ENCODE measurements around the gene PREB. TPM values are rescaled to one million over a fixed set of nuclear protein-coding genes. Genes with fewer than 3 reads are reported as not detected.

PREB gene
- total RNA-seq, 1 experiment from 2014 or later: 65.3 TPM

DNA sequence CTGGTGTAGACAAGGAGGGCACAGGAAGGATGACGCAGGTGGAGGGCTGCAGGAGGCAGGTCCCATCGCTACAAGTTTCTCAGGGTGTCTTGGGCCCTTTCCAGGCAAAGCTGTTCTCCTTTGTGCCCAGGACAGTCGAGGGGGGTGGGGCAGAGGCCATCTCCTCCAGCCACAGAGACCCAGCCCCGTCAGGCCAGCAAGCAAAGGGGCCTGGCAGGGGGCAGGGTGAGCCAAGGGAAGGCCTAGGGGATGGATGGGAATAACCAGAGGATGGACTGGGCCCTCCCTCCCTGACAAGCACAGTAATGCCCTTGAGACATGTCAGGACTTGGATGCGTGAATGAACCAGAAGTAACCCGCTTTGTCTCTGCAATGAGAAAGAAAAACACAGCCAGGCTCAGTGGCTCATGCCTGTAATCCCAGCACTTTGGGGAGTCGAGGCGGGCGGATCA is 20.7 kb upstream of the PREB start:
- Mint-ChIP-seq H3K4me3 (ENCODE audit: unreplicated experiment) (no peak overlapping the region), H3K9me3 (ENCODE audit: unreplicated experiment) (no peaks in the 10 kb centered on the region), H3K27me3 (ENCODE audit: insufficient read depth, unreplicated experiment) (no peaks in the 10 kb centered on the region), H3K27ac (ENCODE audit: unreplicated experiment) (no peak overlapping the region), H3K36me3 (ENCODE audit: insufficient read depth, unreplicated experiment) (no peaks in the 10 kb centered on the region), H3K4me1 (ENCODE audit: low read depth, unreplicated experiment) (no peaks in the 10 kb centered on the region)
- Histone ChIP-seq H3K27me3 (replicated peaks; ENCODE audit: control insufficient read depth, insufficient read depth, low read length) (no peaks in the 10 kb centered on the region), H3K4me3 (ENCODE audit: low read depth, low read length) (no peak overlapping the region), H3K36me3 (ENCODE audit: control insufficient read depth, insufficient read depth, low read length) (no peaks in the 10 kb centered on the region), H3K4me1 (0 out of 2 replicates have a peak, but pooled peaks cover 4% of the 10 kb centered on the region), H3K9me3 (no peaks in the 10 kb centered on the region)
- intact Hi-C loops (cut with micrococcal nuclease; ENCODE audit: unreplicated experiment): no loop called here
- TF ChIP-seq, protein P1, sequence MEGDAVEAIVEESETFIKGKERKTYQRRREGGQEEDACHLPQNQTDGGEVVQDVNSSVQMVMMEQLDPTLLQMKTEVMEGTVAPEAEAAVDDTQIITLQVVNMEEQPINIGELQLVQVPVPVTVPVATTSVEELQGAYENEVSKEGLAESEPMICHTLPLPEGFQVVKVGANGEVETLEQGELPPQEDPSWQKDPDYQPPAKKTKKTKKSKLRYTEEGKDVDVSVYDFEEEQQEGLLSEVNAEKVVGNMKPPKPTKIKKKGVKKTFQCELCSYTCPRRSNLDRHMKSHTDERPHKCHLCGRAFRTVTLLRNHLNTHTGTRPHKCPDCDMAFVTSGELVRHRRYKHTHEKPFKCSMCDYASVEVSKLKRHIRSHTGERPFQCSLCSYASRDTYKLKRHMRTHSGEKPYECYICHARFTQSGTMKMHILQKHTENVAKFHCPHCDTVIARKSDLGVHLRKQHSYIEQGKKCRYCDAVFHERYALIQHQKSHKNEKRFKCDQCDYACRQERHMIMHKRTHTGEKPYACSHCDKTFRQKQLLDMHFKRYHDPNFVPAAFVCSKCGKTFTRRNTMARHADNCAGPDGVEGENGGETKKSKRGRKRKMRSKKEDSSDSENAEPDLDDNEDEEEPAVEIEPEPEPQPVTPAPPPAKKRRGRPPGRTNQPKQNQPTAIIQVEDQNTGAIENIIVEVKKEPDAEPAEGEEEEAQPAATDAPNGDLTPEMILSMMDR (IDR thresholded peaks at IDR 0.05; ENCODE audit: insufficient read depth in 1 of 2, low read depth in 1 of 2, low read length in 1 of 2, severe bottlenecking in 1 of 2, unreplicated experiment in 1 of 2): no peak
- CTCF ChIA-PET: interaction anchor here (0.8 to 1.6 kb wide), 2 partner anchors 15 to 36 kb away, joined by 3 to 8 read pairs; no protein-coding TSS in a partner anchor
- DNase-seq: no peak
- POLR2A ChIA-PET: no interaction called here
- no TSS peak for BruUV-seq (replicated peaks)

DNA sequence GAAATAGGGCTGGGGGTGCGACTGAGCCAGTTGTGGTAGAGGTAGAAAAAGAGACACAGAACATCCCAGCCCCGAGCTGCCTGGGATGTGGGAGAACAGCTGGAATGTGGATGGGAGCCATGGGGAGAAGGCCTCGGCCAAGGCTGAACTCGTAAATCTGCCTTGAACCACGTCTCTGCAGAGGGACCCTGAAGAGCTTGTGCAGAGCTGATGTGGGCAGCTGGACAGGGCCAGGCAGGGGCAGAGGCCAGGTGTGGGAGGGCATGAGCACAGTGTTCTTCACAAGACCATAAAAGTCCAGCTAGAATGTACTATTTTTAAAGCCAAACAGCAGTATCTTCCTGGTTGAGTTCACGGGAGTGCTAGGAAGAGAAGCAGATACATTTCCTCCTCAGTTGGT is 20.1 kb upstream of the PREB start:
- Mint-ChIP-seq H3K27ac (ENCODE audit: unreplicated experiment) (no peak overlapping the region), H3K4me3 (ENCODE audit: unreplicated experiment) (no peak overlapping the region), H3K36me3 (ENCODE audit: insufficient read depth, unreplicated experiment) (no peaks in the 10 kb centered on the region), H3K4me1 (ENCODE audit: low read depth, unreplicated experiment) (no peaks in the 10 kb centered on the region), H3K9me3 (ENCODE audit: unreplicated experiment) (no peaks in the 10 kb centered on the region), H3K27me3 (ENCODE audit: insufficient read depth, unreplicated experiment) (no peaks in the 10 kb centered on the region)
- Histone ChIP-seq H3K36me3 (ENCODE audit: control insufficient read depth, insufficient read depth, low read length) (no peaks in the 10 kb centered on the region), H3K4me3 (ENCODE audit: low read depth, low read length) (no peak overlapping the region), H3K4me1 (0 out of 2 replicates have a peak, but pooled peaks cover 4% of the 10 kb centered on the region), H3K27me3 (replicated peaks; ENCODE audit: control insufficient read depth, insufficient read depth, low read length) (no peaks in the 10 kb centered on the region), H3K9me3 (no peaks in the 10 kb centered on the region)
- DNase-seq: no peak
- ChIA-PET POLR2A (no interaction called here), CTCF (interaction anchor here (1.6 to 6.6 kb wide), 2 partner anchors 16 to 37 kb away, joined by 8 to 67 read pairs; no protein-coding TSS in a partner anchor)
- TF ChIP-seq, protein P1 (IDR thresholded peaks at IDR 0.05; ENCODE audit: insufficient read depth in 1 of 2, low read depth in 1 of 2, low read length in 1 of 2, severe bottlenecking in 1 of 2, unreplicated experiment in 1 of 2): no peak
- no TSS peak for BruUV-seq (replicated peaks)
- intact Hi-C loops (cut with micrococcal nuclease; ENCODE audit: unreplicated experiment): no loop called here

GRCh38 chr2:27152796-27153464 is 18.5 kb upstream of the PREB start:
- Histone ChIP-seq H3K4me1 (0 out of 2 replicates have a peak, but pooled peaks cover 4% of the 10 kb centered on the region), H3K27me3 (replicated peaks; ENCODE audit: control insufficient read depth, insufficient read depth, low read length) (no peaks in the 10 kb centered on the region), H3K36me3 (ENCODE audit: control insufficient read depth, insufficient read depth, low read length) (no peaks in the 10 kb centered on the region), H3K4me3 (ENCODE audit: low read depth, low read length) (no peak overlapping the region), H3K9me3 (no peaks in the 10 kb centered on the region)
- no peak for DNase-seq
- ChIA-PET CTCF (interaction anchor here (0.5 to 6.6 kb wide), 5 partner anchors 17 to 150 kb away, joined by 3 to 67 read pairs (median 6); partner anchors contain the start of gene PREB), POLR2A (no interaction called here)
- no peaks in the 10 kb centered on the region for H3K36me3 Mint-ChIP-seq (ENCODE audit: insufficient read depth, unreplicated experiment)
- H3K4me3 Mint-ChIP-seq (ENCODE audit: unreplicated experiment): no peak overlapping the region
- intact Hi-C loops (cut with micrococcal nuclease; ENCODE audit: unreplicated experiment): loop anchor here (1.0 kb wide), 1 partner anchor 38 kb away; no protein-coding TSS in a partner anchor
- no peaks in the 10 kb centered on the region for H3K27me3 Mint-ChIP-seq (ENCODE audit: insufficient read depth, unreplicated experiment)
- TF ChIP-seq, protein P1 (IDR thresholded peaks at IDR 0.05; ENCODE audit: insufficient read depth in 1 of 2, low read depth in 1 of 2, low read length in 1 of 2, severe bottlenecking in 1 of 2, unreplicated experiment in 1 of 2): no peak
- no peaks in the 10 kb centered on the region for H3K9me3 Mint-ChIP-seq (ENCODE audit: unreplicated experiment)
- H3K27ac Mint-ChIP-seq (ENCODE audit: unreplicated experiment): no peak overlapping the region
- BruUV-seq (replicated peaks): no TSS peak
- H3K4me1 Mint-ChIP-seq (ENCODE audit: low read depth, unreplicated experiment): no peaks in the 10 kb centered on the region

Data from Caco-2 (cell line).